ENCODE measurements around the gene SOX8. TPM values are rescaled to one million over a fixed set of nuclear protein-coding genes. Genes with fewer than 3 reads are reported as not detected.
A peak's percentile ranks its signal among the peaks of the same experiment; 100 is the strongest.
"Not testable (repeated sequence)": the region's sequence is repeated elsewhere in the genome, so short reads cannot be mapped to it uniquely, and the experiment has no call there.

SOX8 gene
- total and polyA plus RNA-seq, 8 donors: 0.54 to 5.5 (median 0.83) TPM

DNA sequence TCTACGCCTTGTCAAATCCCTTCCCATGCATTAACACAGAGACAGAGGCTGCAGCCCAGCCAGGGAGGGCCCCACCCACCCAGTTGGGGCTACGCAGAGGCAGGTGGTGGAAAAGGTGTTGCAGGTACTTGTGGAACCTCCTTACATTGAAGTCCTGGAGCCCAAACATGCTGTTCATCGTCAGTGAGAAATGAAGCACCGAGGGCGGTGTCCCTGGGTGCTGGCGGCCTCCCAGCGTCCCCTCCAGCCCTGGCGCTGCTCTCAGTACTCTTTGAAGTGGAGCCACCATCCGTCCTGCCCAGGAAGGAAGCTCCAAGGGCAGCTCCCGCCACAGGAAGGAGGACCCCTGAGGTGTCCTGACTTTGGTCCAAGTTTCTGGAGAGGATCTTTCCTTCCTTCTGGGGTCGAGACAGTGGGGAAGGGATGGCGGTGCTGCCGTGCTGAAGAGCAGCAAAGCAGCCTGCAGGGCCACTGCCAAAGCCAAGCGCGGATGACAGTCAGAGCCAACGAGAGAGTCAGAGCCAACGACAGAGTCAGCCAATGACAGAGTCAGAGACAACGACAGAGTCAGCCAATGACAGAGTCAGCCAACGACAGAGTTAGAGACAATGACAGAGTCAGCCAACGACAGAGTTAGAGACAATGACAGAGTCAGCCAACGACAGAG is 34.2 kb upstream of the SOX8 start:
- Histone ChIP-seq H3K36me3 (no peaks in the 10 kb centered on the region), H3K27ac (no peak overlapping the region), H3K4me3 (no peak overlapping the region), H3K9me3 (no peaks in the 10 kb centered on the region), H3K27me3 (no peaks in the 10 kb centered on the region), H3K4me1 (no peaks in the 10 kb centered on the region)
- FAIRE-seq (no peak), DNase-seq (peak in 1 of 6 donors; percentile 20), ATAC-seq (no peak)
- 87 to 88% methylated on average over 21 of the region's 21 CpGs for WGBS, 2 donors
- intact Hi-C loops (cut with DNase I): no loop called here
- TF ChIP-seq, protein P1, sequence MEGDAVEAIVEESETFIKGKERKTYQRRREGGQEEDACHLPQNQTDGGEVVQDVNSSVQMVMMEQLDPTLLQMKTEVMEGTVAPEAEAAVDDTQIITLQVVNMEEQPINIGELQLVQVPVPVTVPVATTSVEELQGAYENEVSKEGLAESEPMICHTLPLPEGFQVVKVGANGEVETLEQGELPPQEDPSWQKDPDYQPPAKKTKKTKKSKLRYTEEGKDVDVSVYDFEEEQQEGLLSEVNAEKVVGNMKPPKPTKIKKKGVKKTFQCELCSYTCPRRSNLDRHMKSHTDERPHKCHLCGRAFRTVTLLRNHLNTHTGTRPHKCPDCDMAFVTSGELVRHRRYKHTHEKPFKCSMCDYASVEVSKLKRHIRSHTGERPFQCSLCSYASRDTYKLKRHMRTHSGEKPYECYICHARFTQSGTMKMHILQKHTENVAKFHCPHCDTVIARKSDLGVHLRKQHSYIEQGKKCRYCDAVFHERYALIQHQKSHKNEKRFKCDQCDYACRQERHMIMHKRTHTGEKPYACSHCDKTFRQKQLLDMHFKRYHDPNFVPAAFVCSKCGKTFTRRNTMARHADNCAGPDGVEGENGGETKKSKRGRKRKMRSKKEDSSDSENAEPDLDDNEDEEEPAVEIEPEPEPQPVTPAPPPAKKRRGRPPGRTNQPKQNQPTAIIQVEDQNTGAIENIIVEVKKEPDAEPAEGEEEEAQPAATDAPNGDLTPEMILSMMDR (IDR thresholded peaks at IDR 0.05): no peak

DNA sequence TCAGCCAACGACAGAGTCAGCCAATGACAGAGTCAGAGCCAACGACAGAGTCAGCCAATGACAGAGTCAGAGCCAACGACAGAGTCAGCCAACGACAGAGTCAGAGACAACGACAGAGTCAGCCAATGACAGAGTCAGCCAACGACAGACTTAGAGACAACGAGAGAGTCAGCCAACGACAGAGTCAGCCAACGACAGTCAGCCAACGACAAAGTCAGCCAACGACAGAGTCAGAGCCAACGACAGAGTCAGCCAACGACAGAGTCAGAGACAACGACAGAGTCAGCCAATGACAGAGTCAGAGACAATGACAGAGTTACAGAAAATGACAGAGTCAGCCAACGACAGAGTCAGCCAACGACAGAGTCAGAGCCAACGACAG is 33.7 kb upstream of the SOX8 start:
- FAIRE-seq, ATAC-seq, DNase-seq: not testable (repeated sequence)

DNA sequence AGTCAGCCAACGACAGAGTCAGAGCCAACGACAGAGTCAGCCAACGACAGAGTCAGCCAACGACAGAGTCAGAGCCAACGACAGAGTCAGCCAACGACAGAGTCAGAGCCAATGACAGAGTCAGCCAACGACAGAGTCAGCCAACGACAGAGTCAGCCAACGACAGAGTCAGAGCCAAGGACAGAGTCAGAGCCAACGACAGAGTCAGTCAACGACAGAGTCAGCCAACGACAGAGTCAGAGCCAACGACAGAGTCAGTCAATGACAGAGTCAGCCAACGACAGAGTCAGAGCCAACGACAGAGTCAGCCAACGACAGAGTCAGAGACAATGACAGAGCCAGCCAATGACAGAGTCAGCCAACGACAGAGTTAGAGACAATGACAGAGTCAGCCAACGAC is 32.8 kb upstream of the SOX8 start:
- DNase-seq; H3K9me3 ChIP-seq; H3K36me3 ChIP-seq; intact Hi-C loops (cut with DNase I); ATAC-seq; H3K27ac ChIP-seq; H3K4me3 ChIP-seq; H3K4me1 ChIP-seq; FAIRE-seq; H3K27me3 ChIP-seq: not testable (repeated sequence)
- 90 to 91% methylated on average over 18 of the region's 18 CpGs for WGBS, 2 donors

More for the DNA sequence above, 33.7 kb upstream of the SOX8 start:
- H3K4me3 ChIP-seq; H3K36me3 ChIP-seq; H3K27me3 ChIP-seq; H3K9me3 ChIP-seq; intact Hi-C loops (cut with DNase I); H3K27ac ChIP-seq; H3K4me1 ChIP-seq: not testable (repeated sequence)
- 84 to 90% methylated on average over 17 of the region's 17 CpGs for WGBS, 2 donors

DNA sequence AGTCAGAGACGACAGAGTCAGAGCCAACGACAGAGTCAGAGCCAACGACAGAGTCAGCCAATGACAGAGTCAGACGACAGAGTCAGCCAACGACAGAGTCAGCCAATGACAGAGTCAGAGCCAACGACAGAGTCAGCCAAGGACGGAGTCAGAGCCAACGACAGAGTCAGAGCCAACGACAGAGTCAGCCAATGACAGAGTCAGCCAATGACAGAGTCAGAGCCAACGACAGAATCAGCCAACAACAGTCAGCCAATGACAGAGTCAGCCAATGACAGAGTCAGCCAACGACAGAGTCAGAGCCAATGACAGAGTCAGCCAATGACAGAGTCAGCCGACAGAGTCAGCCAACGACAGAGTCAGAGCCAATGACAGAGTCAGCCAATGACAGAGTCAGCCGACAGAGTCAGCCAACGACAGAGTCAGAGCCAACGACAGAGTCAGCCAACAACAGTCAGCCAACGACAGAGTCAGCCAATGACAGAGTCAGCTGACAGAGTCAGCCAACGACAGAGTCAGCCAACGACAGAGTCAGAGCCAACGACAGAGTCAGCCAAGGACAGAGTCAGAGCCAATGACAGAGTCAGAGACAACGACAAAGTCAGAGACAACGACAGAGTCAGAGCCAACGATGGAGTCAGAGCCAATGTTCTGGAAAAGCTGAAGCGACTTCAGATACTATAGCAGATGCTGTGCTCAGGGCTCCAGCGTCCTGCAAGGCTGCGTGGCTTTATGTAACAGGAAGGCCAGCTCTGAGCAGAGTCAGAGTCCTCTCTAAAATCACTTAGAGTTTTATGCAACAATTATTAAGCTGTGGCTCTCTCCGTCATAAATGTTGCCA is 30.6 kb upstream of the SOX8 start:
- H3K27ac ChIP-seq; H3K4me1 ChIP-seq; ATAC-seq; H3K9me3 ChIP-seq; H3K36me3 ChIP-seq; intact Hi-C loops (cut with DNase I); FAIRE-seq; H3K4me3 ChIP-seq; H3K27me3 ChIP-seq; DNase-seq: not testable (repeated sequence)
- 89% methylated on average over 27 of the region's 27 CpGs for WGBS, 2 donors

DNA sequence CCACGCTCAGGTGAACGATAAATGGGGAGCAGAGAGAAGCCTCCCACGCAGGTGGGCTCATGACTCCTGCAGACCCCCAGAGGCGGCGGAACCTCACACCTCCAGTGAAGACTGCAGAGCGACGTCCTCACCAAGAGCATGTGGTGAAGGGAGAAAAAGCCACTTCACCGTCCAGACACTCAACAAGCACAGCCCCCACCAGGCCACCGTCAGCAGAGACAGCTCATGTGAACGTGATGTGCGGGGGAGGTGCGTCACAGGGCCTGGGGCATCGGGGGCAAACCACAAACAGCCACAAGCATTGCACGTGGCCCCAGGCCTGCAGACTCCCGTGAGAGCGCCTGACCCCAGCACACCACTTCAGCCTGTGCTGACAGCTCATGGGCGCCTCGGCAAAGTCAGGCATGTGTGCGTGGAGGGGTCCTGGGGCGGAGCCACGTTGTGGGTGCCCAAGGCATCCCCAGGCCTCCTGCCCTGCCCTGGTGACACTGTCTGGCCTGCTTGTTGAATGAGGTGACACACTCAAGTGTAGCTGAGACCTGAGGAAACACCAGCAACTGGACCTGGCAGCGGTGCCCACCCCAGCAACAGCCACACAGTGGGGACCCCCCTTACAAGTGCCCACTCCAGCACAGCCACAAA is 29.8 kb upstream of the SOX8 start:
- 91% methylated on average over 22 of the region's 22 CpGs for WGBS, 2 donors
- DNase-seq (peak in 1 of 6 donors; percentile 45), FAIRE-seq (no peak), ATAC-seq (no peak)
- no peaks in the 10 kb centered on the region for H3K27me3 ChIP-seq
- no peaks in the 10 kb centered on the region for H3K36me3 ChIP-seq
- H3K4me3 ChIP-seq: no peak overlapping the region
- intact Hi-C loops (cut with DNase I): no loop called here
- H3K4me1 ChIP-seq: no peaks in the 10 kb centered on the region
- no peak overlapping the region for H3K27ac ChIP-seq
- H3K9me3 ChIP-seq: no peaks in the 10 kb centered on the region
- TF ChIP-seq, protein P1 (IDR thresholded peaks at IDR 0.05): no peak

DNA sequence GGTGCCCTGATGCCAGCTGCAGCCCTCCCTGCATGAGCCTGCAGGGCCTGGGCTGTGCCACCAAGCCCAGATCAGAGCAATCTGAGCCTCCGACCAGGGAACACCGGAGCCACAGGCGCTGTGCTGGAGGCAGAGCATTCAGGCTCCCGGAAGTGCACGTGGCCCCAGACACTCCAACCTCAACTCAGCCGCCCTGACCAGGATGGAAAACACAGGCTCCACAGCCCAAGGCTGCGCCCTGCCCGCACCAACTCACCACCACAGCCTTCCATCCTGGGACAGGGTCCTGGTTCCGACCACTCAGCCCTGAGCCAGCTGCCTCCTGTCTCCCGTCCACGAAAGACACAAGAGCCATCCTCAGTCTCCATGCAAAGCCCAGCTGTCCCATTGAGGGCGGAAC is 29.2 kb upstream of the SOX8 start:
- DNase-seq: peak in 1 of 6 donors; percentile 37
- Histone ChIP-seq H3K27me3 (no peaks in the 10 kb centered on the region), H3K27ac (no peak overlapping the region), H3K4me3 (no peak overlapping the region), H3K9me3 (no peaks in the 10 kb centered on the region), H3K4me1 (no peaks in the 10 kb centered on the region), H3K36me3 (no peaks in the 10 kb centered on the region)
- no peak for ATAC-seq
- intact Hi-C loops (cut with DNase I): no loop called here
- TF ChIP-seq, protein P1 (IDR thresholded peaks at IDR 0.05): no peak
- WGBS, 2 donors: 90 to 96% methylated on average over 12 of the region's 12 CpGs
- no peak for FAIRE-seq

DNA sequence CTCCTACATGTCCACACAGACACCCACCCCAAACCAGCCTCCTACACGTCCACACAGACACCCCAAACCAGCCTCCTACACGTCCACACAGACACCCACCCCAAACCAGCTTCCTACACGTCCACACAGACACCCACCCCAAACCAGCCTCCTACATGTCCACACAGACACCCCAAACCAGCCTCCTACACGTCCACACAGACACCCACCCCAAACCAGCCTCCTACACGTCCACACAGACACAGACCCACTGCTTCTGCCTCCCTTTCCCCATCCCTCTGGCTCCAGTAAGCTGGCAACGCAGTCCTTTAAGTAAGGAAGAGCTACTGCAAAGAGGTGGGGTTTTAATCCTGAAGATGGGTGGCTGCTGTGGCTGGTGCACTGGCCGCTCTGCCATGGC is 27.8 kb upstream of the SOX8 start:
- DNase-seq; intact Hi-C loops (cut with DNase I); H3K9me3 ChIP-seq; ATAC-seq; H3K36me3 ChIP-seq; FAIRE-seq; H3K27ac ChIP-seq; H3K4me3 ChIP-seq; H3K4me1 ChIP-seq; H3K27me3 ChIP-seq: not testable (repeated sequence)
- whole genome bisulfite sequencing, 2 donors: 82 to 85% methylated on average over 4 to 5 of the region's 7 CpGs

DNA sequence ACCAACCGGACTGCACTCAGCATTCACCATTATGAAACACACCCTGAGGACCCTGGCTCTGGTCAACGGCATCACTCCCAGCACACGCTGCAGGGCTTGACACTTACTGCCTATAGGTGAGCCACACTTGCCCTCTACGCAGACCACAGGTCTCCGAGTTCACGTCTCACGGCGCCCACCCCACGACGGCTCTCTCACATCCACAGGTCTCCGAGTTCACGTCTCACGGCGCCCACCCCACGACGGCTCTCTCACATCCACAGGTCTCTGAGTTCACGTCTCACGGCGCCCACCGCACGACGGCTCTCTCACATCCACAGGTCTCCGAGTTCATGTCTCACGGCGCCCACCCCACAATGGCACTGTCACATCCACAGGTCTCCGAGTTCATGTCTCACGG is 25.8 kb upstream of the SOX8 start:
- H3K27me3 ChIP-seq; H3K27ac ChIP-seq; H3K4me3 ChIP-seq; ATAC-seq; intact Hi-C loops (cut with DNase I); H3K36me3 ChIP-seq; H3K9me3 ChIP-seq; FAIRE-seq; H3K4me1 ChIP-seq; DNase-seq: not testable (repeated sequence)
- 95 to 97% methylated on average over 27 of the region's 27 CpGs for WGBS, 2 donors
